Measurements from ENCODE around the gene USP36. TPM values are rescaled to one million over a fixed set of nuclear protein-coding genes. Genes with fewer than 3 reads are reported as not detected.
A peak's percentile ranks its signal among the peaks of the same experiment; 100 is the strongest.

Gene USP36
- total RNA-seq, 1 donor from 2014 or later: 21.8 TPM

DNA sequence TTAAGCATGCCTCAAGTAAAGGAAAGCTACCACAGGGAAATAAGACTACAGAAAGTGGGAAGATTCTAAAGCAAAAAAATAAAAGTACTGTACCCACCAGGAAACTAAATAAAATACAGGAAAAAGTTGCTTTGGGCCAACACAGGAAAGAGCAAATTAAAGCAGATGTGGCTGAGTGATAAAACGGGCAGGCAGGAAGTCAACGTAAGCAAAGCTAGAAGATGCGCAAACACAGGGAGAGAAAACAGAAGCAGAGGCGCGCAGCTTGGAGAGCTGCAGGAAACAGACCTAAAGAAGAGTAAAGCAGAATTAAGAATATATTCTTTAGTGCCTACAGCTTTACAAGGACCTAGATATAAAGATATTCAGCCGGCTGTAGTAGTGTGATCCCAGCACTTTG, 21.7 kb downstream of the USP36 start:
- peak; percentile 40 for ATAC-seq
- no peak for DNase-seq (ENCODE audit: low spot score)

DNA sequence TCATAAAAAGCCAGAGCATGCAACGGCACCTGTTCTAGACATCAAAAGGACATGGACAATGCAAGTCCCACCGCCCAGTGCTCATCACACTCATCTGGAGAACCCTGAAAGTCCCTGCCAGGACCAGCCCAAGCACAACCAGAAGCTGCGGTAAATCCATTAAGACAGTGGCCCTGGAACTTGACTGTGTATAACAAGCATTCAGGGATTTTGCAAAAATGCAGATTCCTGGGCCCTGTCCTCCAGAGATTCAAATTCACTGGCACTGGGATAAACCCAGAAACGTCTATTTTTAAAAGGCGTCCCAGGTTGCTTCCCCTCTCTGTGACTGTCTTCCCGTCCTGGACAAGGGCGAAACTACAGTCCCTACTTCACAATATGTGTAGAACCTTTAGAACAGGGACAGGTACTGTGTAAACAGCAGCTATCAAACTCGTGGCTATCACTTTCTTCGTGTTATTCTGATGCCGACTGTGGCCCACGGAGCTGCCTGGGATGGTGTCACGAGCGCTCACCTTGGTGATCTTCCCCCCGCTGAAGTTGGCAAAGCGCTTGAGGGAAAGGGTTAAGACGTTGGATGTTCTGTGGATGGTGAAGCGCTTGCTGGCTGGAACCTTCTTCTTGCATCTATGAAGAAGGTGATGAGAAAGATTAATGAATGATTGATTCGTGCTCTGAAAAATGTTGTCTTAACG, 22.3 kb downstream of the USP36 start:
- ATAC-seq (no peak), DNase-seq (ENCODE audit: low spot score) (no peak)

DNA sequence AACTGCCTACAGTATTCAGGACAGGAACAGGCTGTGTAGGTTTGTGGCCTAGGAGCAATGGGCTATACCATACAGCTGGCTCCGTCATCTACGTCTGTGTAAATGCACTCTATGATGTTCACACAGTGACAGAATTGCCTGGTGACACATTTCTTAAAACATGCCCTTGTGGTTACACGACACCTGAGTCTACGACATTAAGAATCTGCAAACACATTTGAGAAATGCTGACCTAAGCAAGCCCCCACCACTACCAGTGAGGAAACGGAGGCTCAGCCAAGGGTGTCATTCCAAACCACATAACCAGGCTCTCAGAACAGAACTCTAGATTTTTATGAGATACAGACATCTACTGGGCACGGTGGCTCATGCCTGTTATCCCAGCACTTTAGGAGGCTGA, 23.5 kb downstream of the USP36 start:
- DNase-seq (ENCODE audit: low spot score) (no peak), ATAC-seq (no peak)

DNA sequence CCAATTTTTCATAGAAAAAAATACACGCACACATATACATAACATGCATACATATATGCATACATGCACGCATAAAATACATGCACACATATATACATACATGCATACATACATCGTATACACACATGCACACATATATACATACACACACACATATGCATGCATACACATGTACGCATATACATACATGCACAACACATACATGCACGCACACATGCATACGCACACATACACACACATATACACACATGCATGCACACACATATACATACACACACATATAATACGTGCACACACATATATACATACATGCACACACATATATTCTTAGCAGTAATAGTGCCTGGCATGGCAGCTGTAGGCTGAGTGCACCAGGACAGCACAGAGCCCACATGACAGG, 24.9 kb downstream of the USP36 start:
- DNase-seq (ENCODE audit: low spot score) (no peak), ATAC-seq (no peak)

DNA sequence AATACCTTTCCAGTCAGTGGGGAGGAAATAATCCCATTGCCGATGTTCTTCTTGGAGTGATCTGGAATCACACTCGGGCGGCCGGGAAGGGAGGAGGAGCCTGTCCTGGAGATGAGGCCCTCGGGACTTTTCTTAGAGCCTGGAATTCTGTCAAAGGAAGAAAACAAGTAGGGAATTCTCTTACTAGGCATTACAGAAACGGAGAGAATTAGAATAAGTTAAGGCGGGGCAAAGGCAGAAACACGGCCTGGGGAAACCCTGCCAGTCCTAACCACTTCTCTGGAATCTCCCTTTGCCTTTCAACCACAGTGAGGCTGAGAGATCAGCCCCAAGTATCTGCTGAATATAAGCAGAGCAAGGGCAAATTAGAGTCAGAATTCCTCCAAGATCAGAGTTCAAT, 27.8 kb downstream of the USP36 start:
- no peak for DNase-seq (ENCODE audit: low spot score)
- no peak for ATAC-seq

DNA sequence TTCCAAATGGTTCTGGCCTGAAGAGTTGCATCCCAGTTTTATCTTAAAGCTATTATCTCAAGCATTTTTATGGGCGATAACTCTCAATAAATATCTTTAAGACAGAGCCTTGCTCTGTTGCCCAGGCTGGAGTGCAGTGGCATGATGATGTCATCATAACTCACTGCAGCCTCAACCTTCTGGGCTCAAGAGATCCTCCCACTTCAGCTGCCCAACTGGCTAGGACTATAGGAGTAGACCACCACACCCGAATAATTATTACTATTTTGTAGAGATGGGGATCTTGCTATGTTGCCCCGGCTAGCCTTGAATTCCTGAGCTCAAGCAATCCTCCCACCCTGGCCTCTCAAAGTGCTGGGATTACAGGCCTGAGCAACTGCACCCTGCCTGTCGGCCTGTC, 32.5 kb downstream of the USP36 start:
- no peak for ATAC-seq

DNA sequence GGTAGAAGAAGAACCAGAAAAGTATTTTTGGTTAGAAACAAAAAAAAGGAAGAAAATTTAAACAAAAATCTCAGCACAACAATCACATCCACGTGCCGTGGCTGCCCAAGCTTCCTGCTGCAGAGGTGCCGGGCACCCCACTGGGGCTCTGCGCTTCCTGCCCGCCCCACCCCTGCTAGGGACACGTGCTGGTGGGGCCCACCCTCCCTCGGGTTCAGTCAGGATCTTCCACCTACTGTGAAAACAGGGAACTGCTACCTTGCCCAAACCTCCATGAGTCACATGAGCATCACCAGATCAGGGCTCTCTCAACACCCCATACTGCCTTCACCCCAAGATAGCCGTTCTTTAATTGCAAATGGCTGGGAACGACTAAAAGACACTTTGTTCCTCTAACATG, 34.2 kb downstream of the USP36 start:
- DNase-seq (ENCODE audit: low spot score) (no peak), ATAC-seq (no peak)

More for the DNA sequence above, 32.5 kb downstream of the USP36 start:
- no peak for DNase-seq (ENCODE audit: low spot score)

DNA sequence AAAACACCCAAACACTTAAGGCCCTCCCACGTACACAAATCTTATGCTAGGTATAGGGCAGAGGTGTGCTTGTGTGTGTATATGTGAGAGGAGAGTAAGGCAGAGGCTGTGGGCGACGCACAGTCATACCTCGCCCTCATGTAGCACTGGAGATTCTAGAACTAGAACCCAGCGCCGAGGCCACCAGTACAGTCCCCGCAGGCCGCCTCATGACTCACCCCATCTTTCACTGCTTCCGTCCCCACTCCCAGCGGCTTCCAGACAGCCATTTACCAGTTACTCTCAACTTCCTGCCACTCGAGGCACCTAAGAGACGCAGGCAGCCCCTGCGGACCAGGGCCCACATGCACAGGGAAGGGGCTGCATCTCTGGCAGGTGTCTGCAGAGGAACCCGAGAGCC, 35.3 kb downstream of the USP36 start:
- DNase-seq (ENCODE audit: low spot score): no peak
- ATAC-seq: no peak

DNA sequence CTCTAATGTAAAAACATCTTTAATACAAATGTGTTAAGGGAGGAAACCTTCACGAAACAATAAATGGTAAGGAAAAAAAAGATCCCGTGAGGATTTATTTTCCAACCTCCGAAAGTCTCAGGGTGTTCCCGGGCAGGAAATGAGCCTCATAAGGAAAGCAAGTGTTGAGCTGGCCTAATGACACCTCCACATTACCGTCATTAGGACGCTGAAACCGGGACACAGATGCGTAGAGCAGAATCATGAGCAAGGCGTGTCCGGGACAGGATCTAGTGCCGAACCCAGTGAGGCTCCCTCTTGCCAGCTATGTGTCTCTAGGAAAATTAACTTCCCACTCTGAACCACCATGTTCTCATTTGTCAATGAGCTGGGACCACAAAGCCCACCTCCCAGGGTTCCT, 35.8 kb downstream of the USP36 start:
- no peak for ATAC-seq

DNA sequence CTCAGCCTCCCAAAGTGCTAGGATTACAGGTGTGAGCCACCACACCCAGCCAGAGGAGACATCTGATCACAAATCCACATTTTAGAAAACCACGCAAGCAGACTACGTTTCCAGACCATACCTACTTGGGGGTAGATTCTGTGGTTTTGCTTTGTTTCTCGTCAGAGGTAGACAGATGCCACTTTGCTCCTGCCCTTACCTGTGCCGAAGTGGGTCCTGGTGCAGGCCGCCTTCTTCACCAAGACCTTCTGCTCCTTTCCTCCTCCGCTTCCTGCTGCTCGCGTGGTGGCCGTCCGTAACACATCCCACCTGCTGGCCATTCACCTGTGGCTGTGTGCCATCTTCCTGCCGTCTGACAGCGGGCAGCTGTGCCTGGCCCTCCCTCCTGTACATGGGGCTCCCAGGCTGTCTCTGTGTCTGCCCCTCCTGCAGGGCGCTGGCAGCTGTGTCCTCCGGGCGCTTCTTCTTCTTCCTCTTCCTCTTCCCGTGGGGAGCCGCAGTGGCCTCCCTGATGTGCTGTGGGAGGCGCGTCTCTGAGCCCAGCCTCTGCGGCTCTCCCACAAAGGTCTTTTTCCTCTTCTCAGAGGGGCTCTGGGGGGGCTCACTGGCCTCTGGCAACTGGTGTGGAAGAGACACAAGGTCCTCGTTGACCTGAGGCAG, 37.3 kb downstream of the USP36 start:
- ATAC-seq: peak; percentile 13
- no peak for DNase-seq (ENCODE audit: low spot score)

More for the DNA sequence above, 35.8 kb downstream of the USP36 start:
- no peak for DNase-seq (ENCODE audit: low spot score)

DNA sequence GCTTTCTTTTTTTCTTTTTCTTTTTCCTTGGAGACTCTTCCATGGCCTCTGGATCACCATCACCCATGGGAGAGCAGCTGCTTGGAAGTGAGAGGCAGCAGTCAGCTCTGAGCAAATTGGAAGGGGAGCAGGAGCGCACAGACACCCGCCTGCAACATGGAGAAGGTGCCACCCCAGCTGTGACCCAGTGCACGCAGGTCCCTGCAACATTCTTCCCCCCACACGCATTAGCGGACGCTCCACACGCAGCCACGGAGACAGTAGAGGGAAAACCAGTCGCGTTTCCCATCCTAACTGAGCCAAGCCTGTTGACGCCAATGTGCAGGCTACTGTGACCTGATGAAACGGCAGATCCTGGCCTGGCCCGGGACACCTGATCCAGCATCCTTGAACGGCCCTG, 38.2 kb downstream of the USP36 start:
- ATAC-seq (no peak), DNase-seq (ENCODE audit: low spot score) (no peak)

DNA sequence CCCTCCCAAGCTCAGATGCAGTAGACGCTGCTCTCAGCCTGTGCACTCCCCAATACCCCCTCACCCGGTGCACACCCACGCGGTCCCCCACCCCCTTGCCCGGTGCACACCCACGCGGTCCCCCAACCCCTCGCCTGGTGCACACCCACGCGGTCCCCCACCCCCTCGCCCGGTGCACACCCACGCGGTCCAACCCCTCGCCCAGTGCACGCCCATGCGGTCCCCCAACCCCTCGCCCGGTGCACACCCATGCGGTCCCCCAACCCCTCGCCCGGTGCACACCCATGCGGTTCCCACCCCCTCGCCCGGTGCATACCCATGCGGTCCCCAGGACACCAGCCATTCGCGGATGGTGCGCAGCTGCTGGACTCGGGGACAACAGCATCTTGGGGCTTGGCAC, 38.6 kb downstream of the USP36 start:
- ATAC-seq (no peak), DNase-seq (ENCODE audit: low spot score) (no peak)

DNA sequence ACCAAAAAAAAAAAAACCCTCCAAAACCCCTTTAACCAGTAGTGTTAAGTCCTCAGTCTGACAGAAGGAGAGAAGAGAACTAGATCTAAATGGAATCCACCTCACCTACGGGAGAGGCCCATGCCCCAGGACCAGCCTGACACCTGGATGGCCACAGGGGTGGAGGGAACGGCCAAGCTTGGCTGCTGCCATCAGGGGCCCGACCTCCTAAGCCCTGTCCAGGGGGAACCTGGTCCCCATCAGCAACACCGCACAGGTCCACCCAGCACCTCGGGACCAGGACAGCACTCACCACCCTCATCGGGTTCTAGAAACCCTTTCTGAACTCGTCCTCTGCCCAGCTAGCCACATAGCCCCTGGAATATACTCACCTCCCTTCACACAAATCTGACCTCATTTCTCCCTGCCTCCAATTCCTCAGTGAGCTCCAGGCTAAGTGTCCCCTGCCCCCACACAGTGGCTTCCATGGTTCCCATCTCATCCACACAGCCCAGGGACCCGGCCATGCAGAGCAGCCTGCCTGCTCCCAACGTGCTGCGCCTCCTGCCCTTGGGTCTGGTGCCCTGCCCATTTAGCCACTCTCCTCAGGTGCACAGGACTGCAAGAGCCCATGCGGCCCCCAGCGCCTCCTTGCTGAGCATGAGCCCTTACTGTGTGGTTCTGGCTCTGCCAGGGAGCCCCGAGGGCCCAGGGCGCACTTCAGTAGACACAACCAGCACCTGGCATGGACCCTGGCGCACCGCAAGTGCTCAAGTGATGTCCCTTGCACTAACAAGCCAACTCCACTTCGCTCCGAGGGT, 40.3 kb downstream of the USP36 start:
- ATAC-seq: no peak
- no peak for DNase-seq (ENCODE audit: low spot score)

DNA sequence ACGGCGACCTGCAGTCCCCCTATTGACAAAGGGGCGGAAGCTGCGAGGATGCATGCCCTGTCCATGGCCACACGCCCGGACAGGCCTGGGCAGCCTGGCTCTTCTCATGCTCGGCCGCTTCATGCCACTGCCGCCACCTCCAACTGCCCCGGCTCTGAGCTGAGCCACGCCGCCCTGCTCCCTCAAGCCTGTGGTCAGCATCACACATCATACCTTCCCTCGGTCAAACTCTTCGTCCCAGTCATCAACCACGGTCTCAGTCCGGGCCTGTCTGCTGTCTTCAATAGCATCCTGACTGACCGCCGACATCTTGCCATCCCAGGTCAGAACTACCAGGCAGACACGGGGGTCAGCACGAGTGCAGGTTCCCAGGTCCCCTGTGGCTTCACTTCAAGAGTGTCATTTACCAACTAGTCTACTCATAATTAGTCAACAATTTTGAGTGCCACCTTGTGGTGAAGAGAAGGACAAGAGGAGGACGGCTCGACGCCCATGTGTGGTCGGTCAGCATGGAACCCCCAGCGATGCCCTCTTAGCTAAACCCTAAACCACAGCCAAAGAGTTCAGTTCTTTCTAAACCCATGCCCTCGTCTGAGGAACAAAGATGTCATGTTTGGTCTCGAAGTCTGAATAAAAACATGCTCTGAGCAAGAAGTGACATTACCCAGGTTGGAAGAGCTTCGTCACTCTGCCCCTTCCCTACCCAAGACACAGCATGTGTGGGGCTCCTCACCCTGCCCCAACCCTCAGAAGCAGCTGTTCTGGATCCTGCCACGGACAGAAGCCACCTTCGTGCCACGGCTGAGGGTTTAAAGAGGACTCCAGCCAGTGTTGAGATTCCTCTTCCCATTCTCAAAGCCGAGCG, 41.7 kb downstream of the USP36 start:
- ATAC-seq: peak; percentile 74
- no peak for DNase-seq (ENCODE audit: low spot score)

DNA sequence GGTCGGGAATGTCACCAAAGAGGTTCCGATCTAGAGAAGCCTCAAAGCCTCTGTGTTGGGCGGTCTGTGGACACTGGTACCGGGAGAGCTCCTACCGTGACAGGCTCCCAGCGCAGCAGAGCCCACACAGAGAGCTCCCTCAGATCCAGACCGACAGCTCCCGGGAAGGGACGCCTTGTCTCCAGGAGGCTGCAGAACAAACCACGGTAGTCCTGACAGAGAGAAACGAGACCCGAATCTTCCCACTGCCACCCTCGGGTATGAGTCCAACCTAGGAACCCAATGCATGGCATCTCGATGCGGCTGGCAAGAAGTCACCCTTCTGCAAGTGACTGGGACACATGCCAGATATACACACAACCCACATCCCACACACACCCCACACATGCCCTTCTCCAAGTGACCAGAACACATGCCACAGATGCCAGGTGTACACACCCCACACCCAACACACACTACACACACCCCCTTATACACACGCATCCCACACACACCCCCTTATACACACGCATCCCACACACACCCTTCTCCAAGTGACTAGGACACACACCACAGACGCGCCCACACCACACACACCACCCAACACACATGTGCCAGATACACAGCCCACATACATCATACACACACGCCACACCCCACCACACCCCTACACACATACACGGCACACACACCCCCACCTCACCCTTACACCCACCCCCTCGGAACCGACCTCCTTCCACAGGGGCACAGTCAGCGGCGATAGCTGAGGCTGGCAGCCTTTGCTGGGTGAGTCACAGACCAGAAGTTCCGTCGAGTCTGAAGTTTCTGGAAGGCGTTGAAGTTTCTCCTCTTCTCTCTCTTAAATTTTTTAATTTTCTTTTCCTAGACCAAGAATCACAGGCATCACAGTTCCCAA, 42.7 kb downstream of the USP36 start:
- no peak for DNase-seq (ENCODE audit: low spot score)
- ATAC-seq: no peak

DNA sequence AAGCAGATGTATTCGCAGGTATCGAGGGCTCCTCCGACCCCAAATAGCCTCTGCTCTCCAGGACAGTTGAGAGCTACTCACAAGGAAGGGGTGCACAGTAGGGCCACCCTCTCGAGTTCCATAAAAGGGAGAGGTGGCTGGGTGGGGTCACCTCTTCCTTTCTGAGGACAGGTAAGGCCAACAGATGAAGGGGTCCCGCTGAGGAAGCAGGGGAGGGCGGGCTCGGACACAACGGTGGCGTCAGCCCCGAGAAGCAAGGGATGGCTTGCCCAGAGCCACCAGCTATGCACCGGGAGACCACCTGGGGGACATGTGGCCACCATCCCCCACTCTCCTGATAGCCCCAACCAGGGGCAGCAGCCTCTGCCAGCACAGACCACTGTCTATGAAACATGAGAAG, 43.4 kb downstream of the USP36 start:
- DNase-seq (ENCODE audit: low spot score): no peak

DNA sequence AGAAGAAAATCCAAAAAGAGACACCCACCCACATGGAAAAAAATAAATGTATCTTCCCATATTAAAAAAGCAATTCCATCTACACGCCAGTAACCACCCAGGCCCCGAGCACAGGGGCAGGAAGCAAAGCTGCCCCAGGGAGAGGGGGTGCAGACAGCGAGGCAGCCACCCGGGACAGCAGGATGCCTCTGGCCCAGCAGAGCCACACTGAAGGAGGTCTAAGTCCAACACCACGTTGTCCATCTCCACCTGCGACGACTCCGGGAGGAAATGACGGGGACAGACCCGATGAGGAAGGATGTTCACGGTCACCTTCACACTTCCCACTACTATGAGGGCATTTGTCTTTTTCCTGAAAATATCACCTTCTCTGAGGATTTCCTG, 44.1 kb downstream of the USP36 start:
- DNase-seq (ENCODE audit: low spot score) (no peak), ATAC-seq (no peak)

More for the DNA sequence above, 43.4 kb downstream of the USP36 start:
- no peak for ATAC-seq

DNA sequence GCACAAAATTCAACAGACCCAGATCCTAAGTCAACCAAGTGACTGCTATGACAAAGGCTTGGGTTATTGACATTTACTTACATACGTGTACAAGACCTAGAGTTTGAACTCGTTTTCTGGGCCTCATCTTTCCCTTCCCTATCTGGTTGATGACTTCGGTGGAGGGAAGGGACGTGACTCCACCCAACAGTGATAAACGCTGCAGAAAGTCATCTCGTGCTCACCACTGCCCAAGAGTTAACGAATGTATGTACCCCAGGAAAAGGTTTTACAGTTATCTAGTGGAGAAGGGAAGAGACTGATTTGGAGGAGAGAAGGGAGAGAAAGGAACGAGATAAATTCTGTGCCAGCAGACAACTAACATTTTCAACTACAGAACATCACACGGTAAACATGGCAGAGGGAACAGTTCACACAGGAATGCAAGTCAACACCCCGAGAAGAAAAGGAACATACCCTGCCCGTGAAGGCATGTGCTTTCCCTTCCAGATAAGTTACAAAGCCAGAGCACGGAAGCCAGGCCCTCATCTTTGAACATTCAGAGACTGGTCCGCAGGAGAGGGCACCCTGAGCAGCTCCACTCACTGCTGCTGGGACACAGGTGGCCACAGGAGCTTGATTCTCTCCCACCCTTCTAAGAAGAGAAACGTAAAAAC, 44.6 kb downstream of the USP36 start:
- DNase-seq (ENCODE audit: low spot score) (no peak), ATAC-seq (no peak)

DNA sequence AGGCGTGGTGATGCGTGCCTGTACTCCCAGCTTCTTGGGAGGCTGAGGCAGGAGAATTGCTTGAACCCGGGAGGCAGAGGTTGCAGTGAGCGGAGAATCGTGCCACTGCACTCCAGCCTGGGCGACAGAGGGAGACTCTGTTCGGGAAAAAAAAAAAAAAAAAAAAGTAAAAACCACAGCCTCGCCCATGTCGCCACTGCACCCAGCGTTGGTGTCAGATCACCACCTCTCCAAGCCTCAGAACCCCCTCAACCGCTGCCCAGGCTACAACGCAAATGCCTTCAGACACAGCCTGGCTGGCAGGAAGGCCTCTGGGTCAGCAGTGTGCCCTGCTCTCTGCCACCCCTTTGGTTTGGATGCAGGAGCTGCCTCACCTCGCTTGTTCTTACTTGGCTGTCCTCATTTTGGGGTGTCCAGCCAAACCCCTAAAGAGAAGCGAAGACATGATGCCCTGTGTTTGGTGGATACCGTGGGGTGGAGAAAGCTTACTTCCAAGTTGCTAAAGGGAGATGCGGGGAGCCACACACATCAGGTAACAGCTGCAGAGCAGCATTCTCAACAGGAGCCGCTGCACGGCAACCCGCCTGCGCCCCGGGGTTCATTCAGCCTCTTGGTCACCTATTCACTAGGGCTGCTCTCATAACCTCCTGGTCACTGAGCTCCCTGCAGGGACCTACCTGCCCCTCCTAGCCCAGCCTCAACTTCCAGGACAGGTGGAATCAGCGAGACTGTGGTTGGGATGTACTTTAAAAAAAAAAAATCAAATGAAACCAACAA, 45.6 kb downstream of the USP36 start:
- DNase-seq (ENCODE audit: low spot score): no peak
- ATAC-seq: no peak

Data from left lobe of liver (tissue), 2 donors.